ENCODE results near the gene AMZ1.
"Not testable (repeated sequence)": the region's sequence is repeated elsewhere in the genome, so short reads cannot be mapped to it uniquely, and the experiment has no call there.

DNA sequence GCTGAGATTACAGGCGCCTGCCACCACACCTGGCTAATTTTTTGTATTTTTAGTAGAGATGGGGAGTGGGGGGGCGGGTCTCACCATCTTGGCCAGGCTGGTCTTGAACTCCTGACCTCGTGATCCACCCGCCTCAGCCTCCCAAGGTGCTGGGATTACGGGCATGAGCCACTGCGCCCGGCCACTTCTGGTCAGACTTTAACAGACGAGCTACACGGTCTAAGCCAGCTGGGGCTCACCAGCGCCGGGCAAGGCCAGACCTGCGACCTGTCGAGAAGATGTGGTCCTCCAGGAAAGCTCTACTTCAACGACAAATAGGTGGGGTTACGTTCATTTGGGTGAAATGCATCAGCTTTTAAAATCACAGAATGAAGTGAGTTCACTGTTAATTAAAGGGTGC lies 36.0 kb downstream of the AMZ1 start:
- TF ChIP-seq, protein P1, sequence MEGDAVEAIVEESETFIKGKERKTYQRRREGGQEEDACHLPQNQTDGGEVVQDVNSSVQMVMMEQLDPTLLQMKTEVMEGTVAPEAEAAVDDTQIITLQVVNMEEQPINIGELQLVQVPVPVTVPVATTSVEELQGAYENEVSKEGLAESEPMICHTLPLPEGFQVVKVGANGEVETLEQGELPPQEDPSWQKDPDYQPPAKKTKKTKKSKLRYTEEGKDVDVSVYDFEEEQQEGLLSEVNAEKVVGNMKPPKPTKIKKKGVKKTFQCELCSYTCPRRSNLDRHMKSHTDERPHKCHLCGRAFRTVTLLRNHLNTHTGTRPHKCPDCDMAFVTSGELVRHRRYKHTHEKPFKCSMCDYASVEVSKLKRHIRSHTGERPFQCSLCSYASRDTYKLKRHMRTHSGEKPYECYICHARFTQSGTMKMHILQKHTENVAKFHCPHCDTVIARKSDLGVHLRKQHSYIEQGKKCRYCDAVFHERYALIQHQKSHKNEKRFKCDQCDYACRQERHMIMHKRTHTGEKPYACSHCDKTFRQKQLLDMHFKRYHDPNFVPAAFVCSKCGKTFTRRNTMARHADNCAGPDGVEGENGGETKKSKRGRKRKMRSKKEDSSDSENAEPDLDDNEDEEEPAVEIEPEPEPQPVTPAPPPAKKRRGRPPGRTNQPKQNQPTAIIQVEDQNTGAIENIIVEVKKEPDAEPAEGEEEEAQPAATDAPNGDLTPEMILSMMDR (IDR thresholded peaks at IDR 0.05): not testable (repeated sequence)
- TF ChIP-seq POLR2AphosphoS5, POLR2A (IDR thresholded peaks at IDR 0.05): not testable (repeated sequence)

All from prostate gland (tissue), 2 donors.